Measurements from ENCODE around the gene MMP17. TPM values are rescaled to one million over a fixed set of nuclear protein-coding genes. Genes with fewer than 3 reads are reported as not detected.

The MMP17 gene
- total and polyA plus RNA-seq, 2 donors (not counting 3 experiments of a cell fraction or from before 2014, with no cell fraction given), result 3.6 to 10.8 TPM

GRCh38 chr12:131842169-131842568, 14.0 kb downstream of the MMP17 start:
- H3K79me2 ChIP-seq (ENCODE audit: control insufficient read depth, insufficient read depth, low read length), result no peaks in the 10 kb centered on the region
- H3K27ac ChIP-seq (ENCODE audit: insufficient read depth, low read depth, low read length), result no peak overlapping the region
- no peak overlapping the region for H3K9ac ChIP-seq (replicated peaks; ENCODE audit: extremely low read depth, insufficient read depth, low read length)
- no peak for TF ChIP-seq CTCF (IDR thresholded peaks at IDR 0.05; ENCODE audit: extremely low read depth in 1 of 2, insufficient read depth in 1 of 2, low read depth in 1 of 2, low read length in 2 of 2)
- TF ChIP-seq POLR2AphosphoS5 (IDR thresholded peaks at IDR 0.05; ENCODE audit: insufficient read depth, low read depth, low read length), result no peak
- TF ChIP-seq FOS (IDR thresholded peaks at IDR 0.05; ENCODE audit: borderline replicate concordance, insufficient read depth, low read length), result no peak
- TF ChIP-seq GATA2 (IDR thresholded peaks at IDR 0.05; ENCODE audit: insufficient read depth, insufficient read length, low read depth, low read length), result no peak
- TF ChIP-seq MYC (IDR thresholded peaks at IDR 0.05; ENCODE audit: low read depth, low read length), result no peak
- TF ChIP-seq, protein P1, sequence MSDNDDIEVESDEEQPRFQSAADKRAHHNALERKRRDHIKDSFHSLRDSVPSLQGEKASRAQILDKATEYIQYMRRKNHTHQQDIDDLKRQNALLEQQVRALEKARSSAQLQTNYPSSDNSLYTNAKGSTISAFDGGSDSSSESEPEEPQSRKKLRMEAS (IDR thresholded peaks at IDR 0.05; ENCODE audit: insufficient read depth, insufficient read length), result no peak
- no peak for TF ChIP-seq EZH2 (IDR thresholded peaks at IDR 0.05; ENCODE audit: borderline replicate concordance, low read depth, low read length, severe bottlenecking)
- no peak for TF ChIP-seq JUN (IDR thresholded peaks at IDR 0.05; ENCODE audit: borderline replicate concordance, insufficient read depth, insufficient read length, low read depth)
- no peak for TF ChIP-seq POLR2A (IDR thresholded peaks at IDR 0.05; ENCODE audit: low read depth, low read length)
- no peak overlapping the region for H3K4me2 ChIP-seq (ENCODE audit: insufficient read depth, low read length)
- H3K4me1 ChIP-seq (ENCODE audit: control insufficient read depth, extremely low read depth, insufficient read depth, low read length), result no peaks in the 10 kb centered on the region
- intact Hi-C loops (cut with micrococcal nuclease) (no loop called here), dilution Hi-C loops (cut with MboI; ENCODE audit: extremely low pct_ligation_motif_present, low sequenced_read_pairs) (no loop called here)
- H4K20me1 ChIP-seq (replicated peaks; ENCODE audit: control insufficient read depth, extremely low read depth, insufficient read depth, low read length), result no peaks in the 10 kb centered on the region
- H2AFZ ChIP-seq (ENCODE audit: low read depth, low read length), result no peak overlapping the region
- H3K4me3 ChIP-seq (replicated peaks in 1 of 3; ENCODE audit: insufficient read depth in 1 of 3, low read depth in 1 of 3, low read length in 3 of 3), result no peak overlapping the region
- POLR2A ChIA-PET, result no interaction called here
- BruUV-seq (replicated peaks), result no TSS peak
- CTCF ChIA-PET, result no interaction called here
- DNase-seq (ENCODE audit: low read depth, low spot score), result no peak
- H3K27me3 ChIP-seq (ENCODE audit: control insufficient read depth in 2 of 2, insufficient read depth in 2 of 2, low read length in 2 of 2), result no peaks in the 10 kb centered on the region
- H3K36me3 ChIP-seq (ENCODE audit: control insufficient read depth in 2 of 2, extremely low read depth in 1 of 2, insufficient read depth in 2 of 2, low read length in 2 of 2), result no peaks in the 10 kb centered on the region
- H3K9me3 ChIP-seq (replicated peaks; ENCODE audit: control insufficient read depth, insufficient read depth, low read length), result no peaks in the 10 kb centered on the region
- H3K9me1 ChIP-seq (replicated peaks; ENCODE audit: control insufficient read depth, extremely low read depth, insufficient read depth, low read length), result no peaks in the 10 kb centered on the region
- FAIRE-seq, result no peak
